GM04503 (cell line): ENCODE measurements around the gene FCAMR.

ENCODE experiments used
- DNase-seq: peaks from one replicate; pipeline ENCODE4 v3.0.0-alpha.2; 2012; ENCODE audit warnings: low read depth

Gene FCAMR

DNA sequence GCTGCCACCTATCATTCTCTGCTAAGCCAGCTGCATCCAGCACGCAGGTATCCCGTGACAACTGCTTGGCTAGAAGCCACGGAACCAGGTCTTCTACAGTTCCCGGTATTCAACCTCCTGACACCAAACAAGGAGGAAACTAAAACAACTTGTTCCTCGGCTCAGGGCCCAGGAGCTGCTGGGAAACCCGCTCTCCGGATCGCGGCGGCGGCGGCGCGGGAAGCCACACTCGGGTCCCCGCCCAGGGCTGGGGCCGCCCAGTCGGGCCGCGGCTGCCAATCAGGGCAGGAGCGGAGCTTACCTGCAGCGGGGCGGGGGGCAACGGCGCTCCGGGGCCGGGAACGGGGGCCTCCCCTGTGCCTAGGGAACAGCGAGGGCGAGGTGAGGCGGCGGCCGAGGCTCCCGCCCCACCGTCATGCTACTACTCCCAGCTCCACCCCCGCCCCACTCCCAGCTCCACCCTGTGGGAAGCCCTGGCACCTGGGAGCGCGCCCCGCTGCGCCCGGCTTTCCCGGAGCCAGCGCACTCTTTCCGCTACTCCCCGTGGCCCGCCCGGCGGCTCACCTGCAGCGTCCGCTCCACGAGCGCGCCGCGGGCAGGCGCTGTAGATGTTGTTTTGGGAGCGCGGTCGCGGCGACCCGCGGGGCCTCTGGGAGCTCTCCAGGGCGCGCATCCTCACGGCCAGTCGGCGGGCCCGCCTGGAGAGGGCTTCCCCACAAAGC is 60.9 kb downstream of the FCAMR start:
- no peak for DNase-seq

DNA sequence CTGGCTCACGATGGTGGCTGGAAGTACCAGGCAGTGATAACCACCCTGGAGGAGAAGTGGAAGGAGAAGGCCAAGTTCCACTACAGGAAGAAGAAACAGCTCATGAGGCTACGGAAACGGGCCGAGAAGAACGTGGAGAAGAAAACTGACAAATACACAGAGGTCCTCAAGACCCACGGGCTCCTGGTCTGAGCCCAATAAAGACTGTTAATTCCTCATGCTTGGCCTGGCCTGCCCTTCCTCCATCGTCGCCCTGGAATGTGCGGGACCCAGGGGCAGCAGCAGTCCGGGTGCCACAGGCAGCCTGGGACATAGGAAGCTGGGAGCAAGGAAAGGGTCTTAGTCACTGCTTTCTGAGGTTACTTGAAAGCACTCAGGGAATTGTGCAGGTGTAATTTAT is 62.2 kb downstream of the FCAMR start:
- DNase-seq = no peak
